GM19463 (cell line): ENCODE data around the gene RIPPLY2.
"Not testable (repeated sequence)": the region's sequence is repeated elsewhere in the genome, so short reads cannot be mapped to it uniquely, and the experiment has no call there.

ENCODE experiments used
- ATAC-seq: cut with Tn5 transposase; IDR thresholded peaks from one replicate; pipeline ENCODE4 v1.9.1; 2021; ENCODE audit warnings: mild to moderate bottlenecking, moderate library complexity; ENCODE audit not compliant: unreplicated experiment

The RIPPLY2 gene

DNA sequence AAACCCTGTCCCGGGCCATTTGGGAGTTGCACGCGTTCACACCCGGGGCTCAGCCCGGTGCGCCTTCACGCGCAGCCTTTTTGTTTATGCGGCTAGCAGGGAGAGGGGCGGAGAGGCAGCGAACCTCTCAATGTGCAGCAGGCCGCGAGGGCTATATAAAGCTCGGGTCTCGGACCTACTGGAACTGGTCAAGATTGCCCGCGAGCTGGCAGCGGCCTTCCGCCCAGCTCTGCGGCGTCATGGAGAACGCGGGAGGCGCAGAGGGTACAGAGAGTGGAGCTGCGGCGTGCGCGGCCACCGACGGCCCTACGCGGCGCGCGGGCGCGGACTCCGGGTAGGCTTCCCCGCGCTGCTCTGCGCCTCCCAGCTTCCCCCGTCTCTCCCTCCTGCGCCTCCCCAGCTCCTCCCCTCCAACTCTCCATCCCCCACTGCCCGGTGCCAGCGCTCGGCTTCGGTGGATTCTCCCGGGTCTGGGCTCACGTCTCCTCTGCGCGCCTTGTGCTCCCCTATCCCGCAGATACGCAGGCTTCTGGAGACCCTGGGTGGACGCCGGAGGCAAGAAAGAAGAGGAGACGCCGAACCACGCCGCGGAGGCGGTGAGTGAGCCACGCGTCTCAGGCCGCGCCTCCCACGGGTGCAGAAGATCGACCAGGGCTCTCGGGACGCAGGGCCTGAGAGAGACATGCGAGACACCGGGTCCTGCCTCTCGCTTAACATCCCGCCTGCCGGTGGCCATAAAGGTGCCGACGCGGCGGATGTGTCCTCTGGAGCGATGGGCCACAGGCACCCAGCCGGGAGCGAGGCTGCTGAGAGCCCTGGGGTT is at the start of gene RIPPLY2:
TSS of gene RIPPLY2 (plus strand) at position 183 of the 823 bp plus-strand sequence. CDS start at position 240, 57 bp downstream.
- ATAC-seq, result peak; percentile 77

GRCh38 chr6:83803492-83803891 is 49.7 kb upstream of the RIPPLY2 start:
- ATAC-seq, result not testable (repeated sequence)

GRCh38 chr6:83804886-83805285 is 48.3 kb upstream of the RIPPLY2 start:
- ATAC-seq, result no peak

DNA sequence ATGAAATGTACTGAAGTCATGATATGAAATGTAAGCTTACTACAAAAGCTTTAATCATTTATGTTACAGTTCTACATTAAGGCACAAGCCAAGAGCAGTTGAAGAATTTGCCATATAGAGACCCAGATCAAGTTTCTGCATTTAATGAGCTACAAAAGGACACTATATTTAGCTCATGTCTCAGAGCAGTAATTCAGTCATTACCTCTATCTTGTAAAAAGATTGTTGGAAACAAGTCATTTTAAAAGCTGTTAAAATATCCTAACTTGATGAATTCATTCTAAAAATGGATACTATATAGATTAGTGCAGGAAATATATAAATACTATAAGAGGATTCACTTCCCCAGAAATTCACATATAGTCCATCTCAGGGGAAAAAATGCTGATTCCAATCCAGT is 45.2 kb upstream of the RIPPLY2 start:
- no peak for ATAC-seq

GRCh38 chr6:83808926-83809325 is 44.2 kb upstream of the RIPPLY2 start:
- no peak for ATAC-seq

DNA sequence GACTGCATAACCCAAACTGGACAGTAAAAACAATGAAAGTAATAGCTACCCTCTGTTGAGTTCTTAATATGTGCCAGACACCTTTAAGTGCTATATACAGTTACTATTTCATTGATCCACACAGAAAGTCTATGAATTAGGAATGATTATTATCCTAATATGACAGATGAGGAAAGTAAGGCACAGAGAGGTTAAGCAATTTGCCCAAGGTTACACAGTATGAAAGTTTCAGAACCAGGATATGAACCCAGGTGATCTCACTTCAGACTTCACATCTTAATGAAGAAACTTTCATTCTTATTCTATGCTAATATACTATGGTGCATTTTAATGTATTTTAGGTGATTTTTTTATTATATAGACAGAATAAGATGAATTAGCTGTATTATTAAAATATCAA is 40.6 kb upstream of the RIPPLY2 start:
- no peak for ATAC-seq

GRCh38 chr6:83815631-83816272 is 37.4 kb upstream of the RIPPLY2 start:
- no peak for ATAC-seq

- no peak for ATAC-seq
Observed at GRCh38 chr6:83822629-83823169, 30.5 kb upstream of the RIPPLY2 start.

- no peak for ATAC-seq
Observed at GRCh38 chr6:83824388-83824801, 28.8 kb upstream of the RIPPLY2 start.

DNA sequence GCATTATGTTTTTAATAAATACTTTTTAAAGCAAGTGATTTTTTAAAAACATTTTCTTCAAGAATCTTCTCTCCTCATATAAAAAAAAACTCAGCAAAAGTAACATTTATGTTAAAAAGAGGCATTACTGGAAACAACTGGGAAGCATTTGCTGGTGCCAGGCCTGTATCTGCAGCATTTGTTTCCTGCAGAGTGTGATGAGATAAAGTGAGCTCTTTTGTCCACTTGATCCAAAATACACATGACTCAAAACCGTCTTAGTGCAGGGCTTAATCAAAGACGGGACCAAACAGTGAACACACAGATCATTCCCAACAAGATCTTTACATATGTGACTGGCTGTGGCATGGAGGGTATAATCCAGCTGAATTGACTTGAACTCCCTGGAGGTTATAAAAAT is 28.3 kb upstream of the RIPPLY2 start:
- ATAC-seq, result no peak

DNA sequence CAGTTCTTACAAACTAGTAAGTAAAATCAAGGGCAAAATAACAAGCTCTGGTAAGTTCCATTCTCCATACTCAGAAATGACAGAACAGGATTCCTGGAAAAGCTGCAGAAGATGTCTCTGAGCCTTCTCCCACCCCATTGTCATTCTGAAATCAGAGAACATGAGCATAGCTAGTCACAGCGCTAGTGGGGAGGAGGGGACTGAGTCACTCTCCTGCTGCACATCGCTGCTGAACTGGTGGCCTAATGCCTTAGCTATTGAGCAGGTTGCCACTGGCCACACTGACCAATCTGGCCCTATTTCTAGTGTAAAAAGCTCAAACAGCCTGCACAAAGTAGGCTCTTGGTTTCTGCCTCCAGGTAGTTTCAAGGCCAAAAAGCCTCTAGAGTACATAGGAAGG is 26.1 kb upstream of the RIPPLY2 start:
- no peak for ATAC-seq

GRCh38 chr6:83838727-83839126 is 14.4 kb upstream of the RIPPLY2 start:
- no peak for ATAC-seq

DNA sequence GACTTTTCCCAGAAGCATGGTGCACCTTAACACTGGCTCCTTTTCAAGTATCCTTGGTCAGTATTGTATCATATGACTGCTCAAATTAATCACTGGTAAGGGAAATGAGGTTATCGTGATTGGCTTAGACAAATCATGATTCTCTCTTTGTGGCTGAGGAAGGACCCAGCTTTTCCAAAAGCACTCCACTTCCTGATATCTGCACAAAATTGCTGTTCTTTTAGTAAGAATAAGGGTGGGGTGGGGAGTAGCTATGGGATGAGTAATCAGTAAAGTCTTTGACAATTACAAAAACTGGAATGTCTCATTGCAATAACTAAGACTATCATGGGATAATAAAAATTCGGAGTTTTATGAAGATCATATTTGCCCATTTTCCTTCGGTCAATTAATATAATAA is 9.0 kb upstream of the RIPPLY2 start:
- ATAC-seq, result no peak

- ATAC-seq, result no peak
Observed at GRCh38 chr6:83846291-83846690, 6.9 kb upstream of the RIPPLY2 start.

DNA sequence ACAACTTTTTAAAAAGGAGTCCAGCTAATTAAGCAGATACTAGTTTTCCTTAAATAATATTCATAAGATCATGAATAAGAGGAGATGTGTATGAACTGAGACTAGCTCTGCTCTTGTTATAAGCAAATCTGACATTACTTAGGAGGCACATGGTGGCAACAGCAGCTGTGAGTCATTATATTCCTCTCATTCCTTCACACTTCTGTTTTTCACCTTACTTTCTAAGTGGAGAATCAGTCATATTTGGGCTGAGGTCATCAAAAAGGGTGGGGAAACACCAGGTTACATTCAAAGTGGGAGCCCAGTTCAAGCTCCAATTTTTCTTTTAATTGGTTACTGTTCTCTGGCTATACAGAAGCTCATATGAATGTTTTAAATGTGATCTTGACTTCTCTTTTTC is 6.0 kb upstream of the RIPPLY2 start:
- ATAC-seq, result peak; percentile 96

DNA sequence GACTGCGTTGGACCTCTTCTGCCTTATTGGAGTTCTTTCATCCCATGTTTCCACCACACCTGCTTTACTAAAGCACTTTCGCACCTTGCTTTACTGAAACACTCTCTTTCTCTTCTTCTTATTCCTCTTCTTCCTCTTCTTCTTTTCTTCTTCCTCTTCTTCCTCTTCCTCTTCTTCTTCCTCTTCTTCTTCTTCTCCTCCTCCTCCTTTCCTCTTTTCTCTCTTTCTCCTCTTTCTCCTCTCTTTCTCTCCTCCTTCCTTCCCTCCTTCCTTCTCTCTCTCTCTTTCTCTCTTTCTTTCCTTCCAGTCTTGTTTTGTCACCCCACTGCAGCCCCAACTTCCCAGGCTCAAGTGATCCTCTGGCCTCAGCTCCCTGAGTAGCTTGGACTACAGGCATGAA is 4.0 kb upstream of the RIPPLY2 start:
- ATAC-seq, result no peak

DNA sequence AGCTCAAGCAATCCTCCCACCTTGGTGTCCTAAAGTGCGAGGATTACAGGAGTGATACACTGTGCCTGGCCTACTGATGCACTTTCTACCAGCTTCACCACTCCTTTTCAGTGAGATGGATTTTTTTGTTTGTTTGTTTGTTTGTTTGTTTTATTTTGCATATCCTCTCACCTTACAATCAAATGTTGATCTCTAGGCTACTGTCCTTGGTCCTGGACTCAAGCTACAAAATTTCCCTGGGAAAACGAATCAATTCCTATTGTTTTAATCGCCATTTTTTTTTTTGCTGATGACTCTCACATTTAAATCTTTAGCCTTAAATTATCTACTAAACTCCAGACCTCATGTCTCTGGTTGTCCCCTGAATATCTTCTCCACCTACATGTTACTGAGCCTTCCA is 3.5 kb upstream of the RIPPLY2 start:
- ATAC-seq, result no peak

DNA sequence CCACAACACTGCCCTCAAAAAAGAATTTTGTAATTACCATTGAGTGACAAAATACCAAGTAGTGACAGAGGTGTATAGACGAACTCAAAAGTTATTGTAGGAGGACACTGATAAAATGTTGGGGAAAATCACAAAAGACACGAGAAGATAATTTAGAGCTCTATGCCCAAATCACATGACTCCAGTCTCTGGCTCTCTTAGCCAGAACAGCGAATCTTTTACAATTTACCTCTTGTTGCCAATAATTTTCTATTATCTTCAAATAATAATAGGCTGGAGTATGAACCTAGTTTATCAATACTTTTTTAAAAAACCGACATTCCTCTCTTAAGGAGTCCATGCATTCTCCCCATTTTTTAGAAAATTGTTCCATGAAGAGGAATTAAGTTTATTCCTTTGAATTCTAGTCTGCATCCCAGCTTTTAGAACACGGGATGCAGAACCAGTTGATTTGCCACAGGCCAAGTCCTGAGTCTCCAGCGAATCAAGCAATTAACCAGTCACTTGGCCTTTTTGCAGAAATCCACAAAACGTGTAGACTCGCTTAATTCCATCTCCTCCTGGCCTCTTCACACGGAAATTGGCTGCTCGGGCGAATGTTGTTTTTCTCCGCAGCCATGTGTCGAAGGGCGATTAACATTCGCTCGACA is 507 bp upstream of the RIPPLY2 start:
- ATAC-seq, result no peak

GRCh38 chr6:83854001-83854501 is 891 bp downstream of the RIPPLY2 start:
- peak; percentile 12 for ATAC-seq

- no peak for ATAC-seq
Observed at GRCh38 chr6:83854766-83855165, 1.6 kb downstream of the RIPPLY2 start.
